K562 (cell line): ENCODE data around the gene SECISBP2.
"Not testable (repeated sequence)": the region's sequence is repeated elsewhere in the genome, so short reads cannot be mapped to it uniquely, and the experiment has no call there.

Experiments
- CTCF ChIP-seq, 3 experiments: IDR thresholded peaks in 2 of 3; conservative IDR thresholded peaks in 1 of 3; 2 replicates each; pipeline ENCODE4 v1.5.1; 2011 to 2012; ENCODE audit warnings: low read length in 3 of 3, mild to moderate bottlenecking in 3 of 3, control low read depth in 2 of 3, improper control_type of control experiment in 1 of 3, inconsistent platforms in 1 of 3, low read depth in 1 of 3, mixed read lengths in 1 of 3, moderate library complexity in 1 of 3; ENCODE audit not compliant: insufficient read depth in 2 of 3
- ELF4 ChIP-seq: fragments of 450-650 bp; formaldehyde crosslinking; IDR thresholded peaks from 2 replicates; pipeline ENCODE4 v1.4.0; 2022; ENCODE audit warnings: missing genetic modification characterization
- GABPA ChIP-seq: fragments of 200-800 bp; sonication (Bioruptor generic); conservative IDR thresholded peaks from 2 replicates; pipeline ENCODE4 v1.6.1; 2016; ENCODE audit warnings: low read depth, missing genetic modification characterization, missing compliant biosample characterization
- IFI16 ChIP-seq: fragments of 250-450 bp; sonication (Bioruptor Pico); IDR thresholded peaks from 2 replicates; pipeline ENCODE4 v2.1.2; 2022; ENCODE audit warnings: mild to moderate bottlenecking, inconsistent platforms
- IRF2 ChIP-seq: sonication (generic); formaldehyde crosslinking; IDR thresholded peaks from 2 replicates; pipeline ENCODE4 v1.8.1; 2022; ENCODE audit warnings: mild to moderate bottlenecking, missing genetic modification reagents
- KDM1A ChIP-seq, 2 experiments: fragments of 450-650 bp; IDR thresholded peaks; 2 replicates each; pipeline ENCODE4 v1.6.1; 2016; ENCODE audit warnings: mild to moderate bottlenecking in 2 of 2
- POLR2A ChIP-seq: fragments of 450-650 bp; conservative IDR thresholded peaks from 2 replicates; pipeline ENCODE4 v1.6.1; 2016
- SAP30 ChIP-seq: fragments of 200-600 bp; sonication (generic); IDR thresholded peaks from 2 replicates; pipeline ENCODE4 v1.6.1; 2012; ENCODE audit warnings: borderline replicate concordance, low read depth, mild to moderate bottlenecking, moderate library complexity, low read length, control low read depth, inconsistent platforms; ENCODE audit not compliant: insufficient read depth, poor library complexity, severe bottlenecking
- SNAPC5 ChIP-seq: fragments of 250-450 bp; sonication (Bioruptor Pico); IDR thresholded peaks from 2 replicates; pipeline ENCODE4 v1.8.0; 2021; ENCODE audit warnings: moderate library complexity, mild to moderate bottlenecking, inconsistent platforms

GRCh38 chr9:89301996-89302395 is 16.3 kb upstream of the SECISBP2 start:
- not testable (repeated sequence) for TF ChIP-seq SNAPC5; GABPA; CTCF (IDR thresholded peaks at IDR 0.05 in 2 of 3, conservative IDR thresholded peaks at IDR 0.05 in 1 of 3; ENCODE audit: insufficient read depth in 2 of 3, low read depth in 1 of 3, low read length in 3 of 3); SAP30; KDM1A (IDR thresholded peaks at IDR 0.05); IFI16 (CRISPR knock-in tag); ELF4; IRF2 (CRISPR knock-in tag); POLR2A
